GM12875 (cell line): ENCODE measurements around the gene GPR87.

Source experiments
- H3K4me3 ChIP-seq: one replicate; pipeline ENCODE4 v1.5.1; 2011; ENCODE audit warnings: low read depth, low read length, control low read depth
- TF ChIP-seq, protein P1 (sequence below): IDR thresholded peaks from 2 replicates; pipeline ENCODE4 v1.5.1; 2011; ENCODE audit warnings: low read depth, mild to moderate bottlenecking, control low read depth, inconsistent platforms, low read length, moderate library complexity, borderline replicate concordance; ENCODE audit not compliant: insufficient read depth

GPR87 gene

DNA sequence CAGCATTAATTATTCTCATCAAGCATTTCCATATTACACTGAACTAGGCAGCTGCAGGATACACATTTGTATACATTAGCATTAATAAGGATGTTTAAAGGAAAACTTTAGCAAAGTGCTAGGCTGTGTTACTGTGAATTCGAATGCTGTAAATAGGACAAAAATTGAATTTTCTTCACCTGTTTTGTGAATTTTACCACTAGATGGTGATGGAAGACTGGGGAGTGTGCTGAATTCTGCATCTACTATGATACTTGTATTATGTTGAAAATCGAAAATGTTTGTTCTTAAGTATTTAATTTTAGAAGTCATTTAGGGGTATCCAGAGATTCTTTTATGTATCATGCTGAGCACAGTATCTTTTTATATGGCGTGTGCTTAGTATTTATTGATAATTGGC is 25.9 kb downstream of the GPR87 start:
- no peak overlapping the region for H3K4me3 ChIP-seq
- TF ChIP-seq, protein P1, sequence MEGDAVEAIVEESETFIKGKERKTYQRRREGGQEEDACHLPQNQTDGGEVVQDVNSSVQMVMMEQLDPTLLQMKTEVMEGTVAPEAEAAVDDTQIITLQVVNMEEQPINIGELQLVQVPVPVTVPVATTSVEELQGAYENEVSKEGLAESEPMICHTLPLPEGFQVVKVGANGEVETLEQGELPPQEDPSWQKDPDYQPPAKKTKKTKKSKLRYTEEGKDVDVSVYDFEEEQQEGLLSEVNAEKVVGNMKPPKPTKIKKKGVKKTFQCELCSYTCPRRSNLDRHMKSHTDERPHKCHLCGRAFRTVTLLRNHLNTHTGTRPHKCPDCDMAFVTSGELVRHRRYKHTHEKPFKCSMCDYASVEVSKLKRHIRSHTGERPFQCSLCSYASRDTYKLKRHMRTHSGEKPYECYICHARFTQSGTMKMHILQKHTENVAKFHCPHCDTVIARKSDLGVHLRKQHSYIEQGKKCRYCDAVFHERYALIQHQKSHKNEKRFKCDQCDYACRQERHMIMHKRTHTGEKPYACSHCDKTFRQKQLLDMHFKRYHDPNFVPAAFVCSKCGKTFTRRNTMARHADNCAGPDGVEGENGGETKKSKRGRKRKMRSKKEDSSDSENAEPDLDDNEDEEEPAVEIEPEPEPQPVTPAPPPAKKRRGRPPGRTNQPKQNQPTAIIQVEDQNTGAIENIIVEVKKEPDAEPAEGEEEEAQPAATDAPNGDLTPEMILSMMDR, result peak; percentile 36; the same call in 1 of the 2 replicates

GRCh38 chr3:151289445-151289844 is 27.2 kb downstream of the GPR87 start:
- TF ChIP-seq, protein P1, result no peak
- H3K4me3 ChIP-seq, result no peak overlapping the region

DNA sequence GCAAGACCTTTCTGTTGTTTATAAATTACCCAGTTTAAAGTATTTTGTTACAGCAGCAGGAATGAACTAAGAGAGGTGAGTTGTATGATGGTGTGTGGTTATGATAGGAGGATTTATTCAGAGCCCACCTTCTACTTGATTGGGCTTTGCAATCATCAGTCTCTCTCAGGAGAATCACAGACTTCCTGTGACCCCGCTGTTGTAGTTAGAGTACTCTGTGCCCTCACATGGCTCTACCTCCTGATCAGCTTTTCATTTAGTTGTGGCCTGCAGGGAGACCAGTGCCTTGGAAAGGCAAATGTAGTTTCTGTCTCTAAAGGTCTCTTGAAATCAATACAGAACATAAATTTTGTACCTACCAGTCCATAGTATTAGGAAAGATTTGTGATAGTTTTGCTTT is 30.7 kb downstream of the GPR87 start:
- H3K4me3 ChIP-seq, result no peak overlapping the region
- TF ChIP-seq, protein P1, result no peak

- H3K4me3 ChIP-seq, result no peak overlapping the region
- TF ChIP-seq, protein P1, result no peak
These were observed 32.6 kb downstream of the GPR87 start for GRCh38 chr3:151283907-151284461.

- TF ChIP-seq, protein P1, result no peak
- no peak overlapping the region for H3K4me3 ChIP-seq
These were observed 33.2 kb downstream of the GPR87 start for GRCh38 chr3:151283387-151283786.

DNA sequence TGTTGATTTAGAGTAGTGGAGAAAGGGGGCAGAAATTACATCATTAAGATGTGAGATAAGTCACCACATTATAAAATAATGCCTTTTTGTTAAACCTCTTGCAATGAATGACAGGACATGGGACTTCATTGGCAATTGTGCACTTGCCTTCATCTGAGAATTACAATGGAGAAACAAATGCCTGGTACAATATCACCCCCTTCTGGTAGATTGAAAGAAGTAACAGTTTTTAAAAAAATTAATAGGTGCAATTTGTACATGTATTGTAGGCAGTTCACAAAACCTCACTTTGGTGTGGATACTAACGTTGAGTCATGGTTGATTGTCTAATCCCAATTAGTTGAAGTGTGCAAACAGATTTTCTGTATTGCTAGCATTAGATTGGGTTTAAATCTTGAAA is 33.7 kb downstream of the GPR87 start:
- TF ChIP-seq, protein P1, result peak; percentile 26; the same call in 1 of the 2 replicates
- no peak overlapping the region for H3K4me3 ChIP-seq

- no peak overlapping the region for H3K4me3 ChIP-seq
- TF ChIP-seq, protein P1, result no peak
These were observed 34.8 kb downstream of the GPR87 start for GRCh38 chr3:151281671-151282324.
